Smooth muscle cell (in vitro differentiated cells): ENCODE results near the gene MMS19. TPM values are rescaled to one million over a fixed set of nuclear protein-coding genes. Genes with fewer than 3 reads are reported as not detected.

Experiments
- DNase-seq: peaks from one replicate; lab custom pipeline; 2025; ENCODE audit not compliant: unreplicated experiment; lab: John Stamatoyannopoulos, UW
- H2AFZ ChIP-seq: fragments of 200-600 bp; sonication (generic); 2 replicates; pipeline ENCODE4 v1.6.0; 2016; ENCODE audit warnings: antibody characterized with exemption, low read depth, mild to moderate bottlenecking
- H3F3A ChIP-seq: fragments of 200-600 bp; sonication (generic); 2 replicates; pipeline ENCODE4 v1.6.0; 2017; ENCODE audit warnings: antibody characterized with exemption, low read depth
- H3K27ac ChIP-seq: fragments of 200-600 bp; sonication (generic); 2 replicates; pipeline ENCODE4 v1.5.1; 2016; ENCODE audit warnings: low read depth, mild to moderate bottlenecking
- H3K27me3 ChIP-seq: fragments of 200-600 bp; sonication (generic); 2 replicates; pipeline ENCODE4 v1.6.1; 2016; ENCODE audit warnings: low read depth, mild to moderate bottlenecking
- H3K36me3 ChIP-seq: fragments of 200-600 bp; sonication (generic); 2 replicates; pipeline ENCODE4 v1.5.1; 2016; ENCODE audit warnings: low read depth
- H3K4me1 ChIP-seq: fragments of 200-600 bp; sonication (generic); 2 replicates; pipeline ENCODE4 v1.5.1; 2016; ENCODE audit warnings: low read depth
- H3K4me2 ChIP-seq: fragments of 200-600 bp; sonication (generic); 2 replicates; pipeline ENCODE4 v1.6.0; 2016; ENCODE audit warnings: mild to moderate bottlenecking
- H3K4me3 ChIP-seq: fragments of 200-600 bp; sonication (generic); 2 replicates; pipeline ENCODE4 v1.5.1; 2016; ENCODE audit warnings: mild to moderate bottlenecking
- H3K79me2 ChIP-seq: fragments of 200-600 bp; sonication (generic); 2 replicates; pipeline ENCODE4 v1.6.0; 2016; ENCODE audit warnings: low read depth, mild to moderate bottlenecking
- H3K9ac ChIP-seq: fragments of 200-600 bp; sonication (generic); 2 replicates; pipeline ENCODE4 v1.6.0; 2016; ENCODE audit warnings: low read depth
- H3K9me3 ChIP-seq: fragments of 200-600 bp; sonication (generic); replicated peaks from 2 replicates; pipeline ENCODE4 v1.5.1; 2016; ENCODE audit warnings: low read depth
- H4K20me1 ChIP-seq: fragments of 200-600 bp; sonication (generic); 2 replicates; pipeline ENCODE4 v1.6.0; 2016; ENCODE audit warnings: low read depth
- CTCF ChIP-seq: fragments of 200-600 bp; sonication (generic); IDR thresholded peaks from 2 replicates; pipeline ENCODE4 v1.5.1; 2017; ENCODE audit warnings: borderline replicate concordance, mild to moderate bottlenecking, antibody characterized with exemption; ENCODE audit not compliant: insufficient read depth, poor library complexity, severe bottlenecking
- WGBS: methylation state at CpG from one replicate; pipeline ENCODE4 v1.1.7; 2016; ENCODE audit warnings: low lambda C conversion rate; 5-methylcytosine and 5-hydroxymethylcytosine counted together
- polyA plus RNA-seq: library from polyadenylated mRNA; unstranded; fragments of >200 nt; fragmentation: Nextera tagmentation; extraction: Ambion mirVana; gene quantifications from 2 replicates; pipeline ENCODE4 v1.2.1, GENCODE V29; 2016
- total RNA-seq: library from RNA; depleted of rRNA; stranded (reverse); fragments of >200 nt; gene quantifications from 2 replicates; pipeline ENCODE4 v1.2.3, GENCODE V29; 2014

The MMS19 gene
- total and polyA plus RNA-seq, 2 experiments from 2014 or later: 76.8 to 97.9 TPM

- Histone ChIP-seq H3K79me2 (no peaks in the 10 kb centered on the region), H3K36me3 (peaks cover 11% of the 10 kb centered on the region), H3K4me3 (no peak overlapping the region), H3K4me1 (no peaks in the 10 kb centered on the region), H3K27ac (peak overlapping the region; percentile 17), H3K9ac (no peak overlapping the region), H3F3A (peaks cover 24% of the 10 kb centered on the region), H3K27me3 (no peaks in the 10 kb centered on the region), H4K20me1 (no peaks in the 10 kb centered on the region), H3K4me2 (no peak overlapping the region), H2AFZ (no peak overlapping the region), H3K9me3 (no peaks in the 10 kb centered on the region)
- TF ChIP-seq CTCF: peak; percentile 86
- 77% methylated on average over 4 of the region's 4 CpGs for WGBS
- DNase-seq: no peak
Measured at GRCh38 chr10:97463363-97464132, 34.7 kb downstream of the MMS19 start.

- no peak overlapping the region for H3K9ac ChIP-seq
- no peaks in the 10 kb centered on the region for H3K4me1 ChIP-seq
- H3K27me3 ChIP-seq: no peaks in the 10 kb centered on the region
- H2AFZ ChIP-seq: no peak overlapping the region
- peaks cover 24% of the 10 kb centered on the region for H3F3A ChIP-seq
- no peak for DNase-seq
- no peaks in the 10 kb centered on the region for H4K20me1 ChIP-seq
- H3K36me3 ChIP-seq: peaks cover 15% of the 10 kb centered on the region
- H3K4me3 ChIP-seq: no peak overlapping the region
- no peak for TF ChIP-seq CTCF
- no peak overlapping the region for H3K27ac ChIP-seq
- H3K79me2 ChIP-seq: no peaks in the 10 kb centered on the region
- H3K9me3 ChIP-seq: no peaks in the 10 kb centered on the region
- no peak overlapping the region for H3K4me2 ChIP-seq
- WGBS: 99% methylated on average over 2 of the region's 2 CpGs
Measured at GRCh38 chr10:97462309-97462708, 35.9 kb downstream of the MMS19 start.

- H4K20me1 ChIP-seq: peaks cover 13% of the 10 kb centered on the region
- 88% methylated on average over 7 of the region's 7 CpGs for WGBS
Measured at GRCh38 chr10:97459933-97460332, 38.3 kb downstream of the MMS19 start.

More at GRCh38 chr10:97459933-97460332, 38.3 kb downstream of the MMS19 start:
- TF ChIP-seq CTCF: no peak
- Histone ChIP-seq H3K4me1 (no peaks in the 10 kb centered on the region), H3K9me3 (no peaks in the 10 kb centered on the region), H3K9ac (no peak overlapping the region), H3K4me3 (no peak overlapping the region), H3K27ac (no peak overlapping the region), H2AFZ (no peak overlapping the region), H3K36me3 (peaks cover 15% of the 10 kb centered on the region), H3F3A (peaks cover 39% of the 10 kb centered on the region), H3K27me3 (no peaks in the 10 kb centered on the region), H3K79me2 (no peaks in the 10 kb centered on the region), H3K4me2 (no peak overlapping the region)
- DNase-seq: no peak
